Mesenchymal stem cell (in vitro differentiated cells and primary cell): Measurements from ENCODE around the gene PLCD1.

Experiments
- DNase-seq: peaks from one replicate; pipeline ENCODE4 v3.0.0-alpha.2; 2013
- H2AFZ ChIP-seq: one replicate; pipeline ENCODE4 v1.6.1; 2013; ENCODE audit warnings: low read depth, mild to moderate bottlenecking, control low read depth, inconsistent platforms, low read length, moderate library complexity
- H2AK5ac ChIP-seq: 2 replicates; pipeline ENCODE4 v1.6.1; 2013; ENCODE audit warnings: low read length, moderate library complexity, mild to moderate bottlenecking, inconsistent platforms; ENCODE audit not compliant: severe bottlenecking
- H2BK120ac ChIP-seq: one replicate; pipeline ENCODE4 v1.6.1; 2013; ENCODE audit warnings: low read depth, mild to moderate bottlenecking, inconsistent platforms, low read length, moderate library complexity
- H2BK12ac ChIP-seq, 2 experiments: one replicate each; pipeline ENCODE4 v1.6.1; 2013; ENCODE audit warnings: inconsistent platforms in 2 of 2, low read length in 2 of 2, mild to moderate bottlenecking in 2 of 2, moderate library complexity in 2 of 2, control low read depth in 1 of 2
- H2BK15ac ChIP-seq: one replicate; pipeline ENCODE4 v1.6.1; 2013; ENCODE audit warnings: mild to moderate bottlenecking, low read depth, inconsistent platforms; ENCODE audit not compliant: poor library complexity, severe bottlenecking
- H2BK5ac ChIP-seq: 2 replicates; pipeline ENCODE4 v1.6.1; 2013; ENCODE audit warnings: low read depth, mild to moderate bottlenecking, low read length, control low read depth, inconsistent platforms; ENCODE audit not compliant: poor library complexity, severe bottlenecking
- H3K14ac ChIP-seq, 2 experiments: one replicate each; pipeline ENCODE4 v1.6.1; 2013; ENCODE audit warnings: inconsistent platforms in 2 of 2, low read length in 2 of 2, control low read depth in 1 of 2, mild to moderate bottlenecking in 1 of 2, moderate library complexity in 1 of 2
- H3K18ac ChIP-seq, 2 experiments: one replicate each; pipeline ENCODE4 v1.6.1; 2013; ENCODE audit warnings: inconsistent platforms in 2 of 2, low read length in 2 of 2, control low read depth in 1 of 2, low read depth in 1 of 2, mild to moderate bottlenecking in 1 of 2
- H3K23ac ChIP-seq, 2 experiments: one replicate each; pipeline ENCODE4 v1.6.1; 2013; ENCODE audit warnings: inconsistent platforms in 2 of 2, low read length in 2 of 2, mild to moderate bottlenecking in 2 of 2, moderate library complexity in 2 of 2, control low read depth in 1 of 2
- H3K27ac ChIP-seq: 2 replicates; pipeline ENCODE4 v1.5.1; 2013; ENCODE audit warnings: mild to moderate bottlenecking, moderate library complexity, low read length, control low read depth, inconsistent platforms; ENCODE audit not compliant: poor library complexity, severe bottlenecking
- H3K27me3 ChIP-seq, 2 experiments: 2 replicates each; pipeline versions ENCODE4 v1.6.1 to v1.7.0; 2013; ENCODE audit warnings: low read length in 2 of 2, mild to moderate bottlenecking in 2 of 2, moderate library complexity in 2 of 2, control low read depth in 1 of 2, inconsistent platforms in 1 of 2; ENCODE audit not compliant: control insufficient read depth in 1 of 2, insufficient read depth in 1 of 2
- H3K36me3 ChIP-seq, 2 experiments: 2 replicates each; pipeline versions ENCODE4 v1.6.1 to v1.7.0; 2013; ENCODE audit warnings: low read length in 2 of 2, control low read depth in 1 of 2, inconsistent platforms in 1 of 2, low read depth in 1 of 2, mild to moderate bottlenecking in 1 of 2; ENCODE audit not compliant: insufficient read depth in 2 of 2, control insufficient read depth in 1 of 2
- H3K4ac ChIP-seq, 2 experiments: one replicate each; pipeline ENCODE4 v1.6.1; 2013; ENCODE audit warnings: inconsistent platforms in 2 of 2, low read length in 2 of 2, mild to moderate bottlenecking in 2 of 2, moderate library complexity in 2 of 2, control low read depth in 1 of 2, low read depth in 1 of 2
- H3K4me1 ChIP-seq: 2 replicates; pipeline ENCODE4 v1.6.1; 2013; ENCODE audit warnings: low read depth, low read length, control low read depth; ENCODE audit not compliant: control insufficient read depth, insufficient read depth
- H3K4me2 ChIP-seq: 2 replicates; pipeline ENCODE4 v1.6.1; 2013; ENCODE audit warnings: low read length, mild to moderate bottlenecking, inconsistent platforms; ENCODE audit not compliant: poor library complexity, severe bottlenecking
- H3K4me3 ChIP-seq, 2 experiments: 2 replicates each; pipeline versions ENCODE4 v1.5.1 to v1.7.0; 2013; ENCODE audit warnings: low read length in 2 of 2, mild to moderate bottlenecking in 2 of 2, control low read depth in 1 of 2, low read depth in 1 of 2; ENCODE audit not compliant: insufficient read depth in 1 of 2
- H3K79me1 ChIP-seq: replicated peaks from 2 replicates; pipeline ENCODE4 v1.6.1; 2013; ENCODE audit warnings: mild to moderate bottlenecking, control low read depth, low read length, inconsistent platforms; ENCODE audit not compliant: poor library complexity, severe bottlenecking
- H3K9ac ChIP-seq: 2 replicates; pipeline ENCODE4 v1.7.0; 2013; ENCODE audit warnings: mild to moderate bottlenecking, low read length, moderate library complexity
- H3K9me3 ChIP-seq: 2 replicates; pipeline ENCODE4 v1.7.0; 2013; ENCODE audit warnings: mild to moderate bottlenecking, low read length; ENCODE audit not compliant: control insufficient read depth
- H4K8ac ChIP-seq: one replicate; pipeline ENCODE4 v1.6.1; 2013; ENCODE audit warnings: inconsistent platforms, mild to moderate bottlenecking, low read length, moderate library complexity
- H4K91ac ChIP-seq: one replicate; pipeline ENCODE4 v1.6.1; 2013; ENCODE audit warnings: mild to moderate bottlenecking, low read length, inconsistent platforms
- WGBS: methylation state at CpG from one replicate; pipeline ENCODE4 v1.1.7; 2013; ENCODE audit warnings: mixed read lengths; 5-methylcytosine and 5-hydroxymethylcytosine counted together

Gene PLCD1

GRCh38 chr3:38005076-38006020 is 24.1 kb downstream of the PLCD1 start:
- WGBS = 93% methylated on average over 13 of the region's 15 CpGs

GRCh38 chr3:38004415-38005075 is 24.9 kb downstream of the PLCD1 start:
- Histone ChIP-seq H4K8ac (no peak overlapping the region), H3K79me1 (no peaks in the 10 kb centered on the region), H2BK15ac (no peak overlapping the region), H3K18ac (no peak overlapping the region), H2AK5ac (no peak overlapping the region), H3K9me3 (no peaks in the 10 kb centered on the region), H3K36me3 (peaks cover 39 to 64% of the 10 kb centered on the region in 2 experiments), H3K23ac (no peak overlapping the region), H3K4ac (no peak overlapping the region), H2BK12ac (no peak overlapping the region), H3K4me2 (no peak overlapping the region), H2BK120ac (no peak overlapping the region), H3K27me3 (no peaks in the 10 kb centered on the region), H2BK5ac (no peak overlapping the region), H3K4me3 (no peak overlapping the region), H3K14ac (no peak overlapping the region), H3K4me1 (peaks cover 2% of the 10 kb centered on the region), H4K91ac (no peak overlapping the region), H2AFZ (no peak overlapping the region), H3K27ac (no peak overlapping the region), H3K9ac (peak overlapping the region; percentile 31)
- DNase-seq = peak; percentile 72
- WGBS = 84% methylated on average over 14 of the region's 14 CpGs

More at GRCh38 chr3:38005076-38006020, 24.1 kb downstream of the PLCD1 start:
- Histone ChIP-seq H3K4me3 (no peak overlapping the region), H4K8ac (no peak overlapping the region), H3K27me3 (no peaks in the 10 kb centered on the region), H3K4me1 (peaks cover 2% of the 10 kb centered on the region), H3K9ac (peak overlapping the region; percentile 11), H3K79me1 (no peaks in the 10 kb centered on the region), H3K18ac (no peak overlapping the region), H4K91ac (no peak overlapping the region), H3K14ac (no peak overlapping the region), H3K23ac (no peak overlapping the region), H2BK5ac (no peak overlapping the region), H3K36me3 (peaks cover 47 to 66% of the 10 kb centered on the region in 2 experiments), H2AFZ (no peak overlapping the region), H2BK120ac (no peak overlapping the region), H2BK12ac (no peak overlapping the region), H3K4ac (no peak overlapping the region), H3K27ac (no peak overlapping the region), H2BK15ac (no peak overlapping the region), H3K9me3 (no peaks in the 10 kb centered on the region), H2AK5ac (no peak overlapping the region), H3K4me2 (no peak overlapping the region)
- DNase-seq = no peak

- WGBS = 84% methylated on average over 11 of the region's 11 CpGs
- H2AK5ac ChIP-seq = no peak overlapping the region
- no peak overlapping the region for H2BK120ac ChIP-seq
- H3K27me3 ChIP-seq = no peaks in the 10 kb centered on the region
- no peak overlapping the region for H3K18ac ChIP-seq
- no peaks in the 10 kb centered on the region for H3K79me1 ChIP-seq
- no peak overlapping the region for H2BK15ac ChIP-seq
- no peak overlapping the region for H4K8ac ChIP-seq
- no peak overlapping the region for H3K4me2 ChIP-seq
- DNase-seq = no peak
- H3K4ac ChIP-seq = no peak overlapping the region
- no peak overlapping the region for H3K27ac ChIP-seq
- no peak overlapping the region for H3K14ac ChIP-seq
- H3K36me3 ChIP-seq = peaks cover 35 to 61% of the 10 kb centered on the region in 2 experiments
- H3K9me3 ChIP-seq = no peaks in the 10 kb centered on the region
- H3K23ac ChIP-seq = no peak overlapping the region
- no peak overlapping the region for H2AFZ ChIP-seq
- H3K4me1 ChIP-seq = peaks cover 5% of the 10 kb centered on the region
- no peak overlapping the region for H2BK12ac ChIP-seq
- H2BK5ac ChIP-seq = no peak overlapping the region
- H3K9ac ChIP-seq = peak overlapping the region; percentile 31
- peak overlapping the region; percentile 9 for H4K91ac ChIP-seq
- no peak overlapping the region for H3K4me3 ChIP-seq
These were observed 25.5 kb downstream of the PLCD1 start for GRCh38 chr3:38003817-38004414.

GRCh38 chr3:38003371-38003816 is 26.0 kb downstream of the PLCD1 start:
- H3K18ac ChIP-seq = no peak overlapping the region
- no peaks in the 10 kb centered on the region for H3K27me3 ChIP-seq
- no peak overlapping the region for H2BK5ac ChIP-seq
- no peak overlapping the region for H2AK5ac ChIP-seq
- no peak overlapping the region for H2BK120ac ChIP-seq
- H4K8ac ChIP-seq = no peak overlapping the region
- no peak overlapping the region for H2BK15ac ChIP-seq
- no peak overlapping the region for H2AFZ ChIP-seq
- WGBS = 43% methylated on average over 5 of the region's 7 CpGs
- peak overlapping the region; percentile 9 for H4K91ac ChIP-seq
- H3K36me3 ChIP-seq = peaks cover 29 to 56% of the 10 kb centered on the region in 2 experiments
- no peak overlapping the region for H3K14ac ChIP-seq
- H3K4me3 ChIP-seq = no peak overlapping the region
- H3K9me3 ChIP-seq = no peaks in the 10 kb centered on the region
- H2BK12ac ChIP-seq = no peak overlapping the region
- peak; percentile 58 for DNase-seq
- H3K27ac ChIP-seq = no peak overlapping the region
- no peaks in the 10 kb centered on the region for H3K79me1 ChIP-seq
- no peak overlapping the region for H3K4me2 ChIP-seq
- H3K4me1 ChIP-seq = peaks cover 9% of the 10 kb centered on the region
- no peak overlapping the region for H3K23ac ChIP-seq
- H3K4ac ChIP-seq = no peak overlapping the region
- no peak overlapping the region for H3K9ac ChIP-seq
